HG03196 (cell line): Measurements from ENCODE around the gene PLOD1.
"Not testable (repeated sequence)": the region's sequence is repeated elsewhere in the genome, so short reads cannot be mapped to it uniquely, and the experiment has no call there.

Source experiments
- ATAC-seq: cut with Tn5 transposase; IDR thresholded peaks from one replicate; pipeline ENCODE4 v1.9.1; 2021; ENCODE audit not compliant: unreplicated experiment

Gene PLOD1

GRCh38 chr1:11938722-11939526 lies 4.4 kb downstream of the PLOD1 start:
- no peak for ATAC-seq

GRCh38 chr1:11939794-11940193 lies 5.3 kb downstream of the PLOD1 start:
- ATAC-seq: not testable (repeated sequence)

GRCh38 chr1:11940260-11940921 lies 5.9 kb downstream of the PLOD1 start:
- ATAC-seq: no peak

- ATAC-seq: no peak
Observed at GRCh38 chr1:11942280-11942679, 7.8 kb downstream of the PLOD1 start.

GRCh38 chr1:11943619-11944018 lies 9.1 kb downstream of the PLOD1 start:
- no peak for ATAC-seq

- no peak for ATAC-seq
Observed at GRCh38 chr1:11944358-11944931, 9.9 kb downstream of the PLOD1 start.

GRCh38 chr1:11946647-11947046 lies 12.1 kb downstream of the PLOD1 start:
- no peak for ATAC-seq

- no peak for ATAC-seq
Observed at GRCh38 chr1:11948822-11949458, 14.4 kb downstream of the PLOD1 start.

- no peak for ATAC-seq
Observed at GRCh38 chr1:11951901-11952300, 17.4 kb downstream of the PLOD1 start.

GRCh38 chr1:11952455-11953109 lies 18.1 kb downstream of the PLOD1 start:
- ATAC-seq: no peak

- no peak for ATAC-seq
Observed at GRCh38 chr1:11955221-11955620, 20.7 kb downstream of the PLOD1 start.

GRCh38 chr1:11957398-11957797 lies 22.9 kb downstream of the PLOD1 start:
- no peak for ATAC-seq

- no peak for ATAC-seq
Observed at GRCh38 chr1:11957897-11958296, 23.4 kb downstream of the PLOD1 start.

- no peak for ATAC-seq
Observed at GRCh38 chr1:11960276-11960675, 25.8 kb downstream of the PLOD1 start.

- no peak for ATAC-seq
Observed at GRCh38 chr1:11960715-11961114, 26.2 kb downstream of the PLOD1 start.

- no peak for ATAC-seq
Observed at GRCh38 chr1:11961230-11961629, 26.7 kb downstream of the PLOD1 start.

- ATAC-seq: no peak
Observed at GRCh38 chr1:11963622-11964021, 29.1 kb downstream of the PLOD1 start.

- no peak for ATAC-seq
Observed at GRCh38 chr1:11964656-11965055, 30.1 kb downstream of the PLOD1 start.

GRCh38 chr1:11967028-11967547 lies 32.6 kb downstream of the PLOD1 start:
- no peak for ATAC-seq

GRCh38 chr1:11970441-11971185 lies 36.1 kb downstream of the PLOD1 start:
- ATAC-seq: no peak
